Germinal center (tissue), 1 donor: ENCODE data around the gene LHPP.
A peak's percentile ranks its signal among the peaks of the same experiment; 100 is the strongest.

Source experiments
- DNase-seq: peaks from one replicate; pipeline ENCODE4 v3.0.0; 2012; ENCODE audit warnings: mixed read lengths, low spot score

The LHPP gene

DNA sequence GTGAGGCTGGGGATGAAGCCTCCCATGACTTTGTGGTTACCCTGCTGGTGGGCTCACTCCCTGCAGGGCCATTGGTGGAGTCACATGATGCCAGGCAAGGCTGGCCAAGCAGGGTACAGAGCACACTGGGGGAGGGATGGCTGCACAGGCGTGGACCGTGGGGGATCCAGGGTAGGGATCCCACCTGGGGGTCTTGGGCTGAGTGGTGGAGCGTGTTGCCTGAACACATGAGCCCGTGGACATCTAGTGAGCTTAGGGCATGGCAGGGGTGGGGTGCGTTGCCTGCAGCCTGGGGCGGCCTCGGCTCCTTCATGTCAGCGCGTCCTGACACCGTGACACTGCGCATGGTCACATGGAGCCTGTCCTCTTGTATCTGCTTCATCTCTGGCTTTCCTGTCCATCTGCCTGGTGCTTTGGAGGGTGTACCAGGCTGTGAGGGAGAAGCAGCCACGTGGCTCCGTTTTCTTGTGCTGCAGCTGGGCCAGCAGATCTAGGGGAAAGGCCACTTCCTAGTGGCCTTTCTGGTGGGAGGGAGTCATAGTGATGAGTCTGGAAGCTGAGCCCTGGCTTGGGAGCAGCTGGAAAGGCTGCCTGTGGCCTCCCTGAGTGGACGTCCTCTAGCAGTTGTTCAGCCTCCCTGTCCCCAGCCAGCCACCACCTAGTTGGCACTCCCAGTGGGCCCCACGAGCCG is 96.2 kb downstream of the LHPP start:
- DNase-seq: no peak

DNA sequence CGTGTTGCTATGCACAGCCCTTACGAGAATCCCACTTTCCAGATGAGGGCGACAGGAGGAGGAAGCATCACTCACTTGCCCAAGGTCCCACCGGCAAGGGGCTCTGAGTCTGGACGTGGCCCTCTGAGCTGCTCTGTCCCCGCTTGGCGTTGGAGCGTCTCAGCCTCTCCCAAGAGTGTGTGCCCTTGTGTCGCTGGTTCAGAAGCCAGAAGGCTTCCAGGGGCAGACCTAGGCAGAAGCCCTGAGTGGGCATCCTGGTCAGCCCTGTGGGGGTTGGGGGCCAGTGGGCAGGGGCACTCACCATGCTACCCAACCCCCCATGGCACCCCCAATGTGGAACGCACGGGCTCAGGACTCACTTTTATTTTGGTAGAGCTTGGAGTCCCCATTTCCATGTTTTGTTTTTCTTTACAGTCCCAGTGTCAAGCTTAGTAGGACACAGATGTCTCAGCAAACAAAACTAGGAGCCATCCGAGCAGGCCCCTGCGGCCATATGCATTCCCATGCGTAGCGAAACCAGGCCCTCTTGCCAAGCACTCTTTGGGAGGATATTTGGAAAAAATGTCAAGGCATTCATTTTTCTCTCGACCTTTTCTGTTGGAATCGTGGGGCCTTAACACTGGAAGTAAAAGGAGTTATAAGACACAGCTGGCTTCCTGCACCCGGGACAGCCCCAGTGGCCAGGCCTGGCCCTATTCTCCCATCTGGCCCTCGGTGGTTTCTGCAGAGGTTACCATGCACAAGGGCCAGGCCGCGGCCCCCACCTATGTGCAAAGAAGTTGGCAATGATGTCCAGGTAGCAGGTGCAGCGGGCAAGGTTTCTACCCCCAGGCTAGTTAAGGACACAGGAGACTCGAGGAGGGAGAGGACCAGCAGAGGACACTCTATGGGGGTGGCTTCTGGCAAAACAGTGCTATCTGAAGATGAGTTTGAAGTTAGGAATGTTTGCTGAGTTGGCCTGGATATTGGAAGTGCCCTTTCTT is 97.0 kb downstream of the LHPP start:
- no peak for DNase-seq

DNA sequence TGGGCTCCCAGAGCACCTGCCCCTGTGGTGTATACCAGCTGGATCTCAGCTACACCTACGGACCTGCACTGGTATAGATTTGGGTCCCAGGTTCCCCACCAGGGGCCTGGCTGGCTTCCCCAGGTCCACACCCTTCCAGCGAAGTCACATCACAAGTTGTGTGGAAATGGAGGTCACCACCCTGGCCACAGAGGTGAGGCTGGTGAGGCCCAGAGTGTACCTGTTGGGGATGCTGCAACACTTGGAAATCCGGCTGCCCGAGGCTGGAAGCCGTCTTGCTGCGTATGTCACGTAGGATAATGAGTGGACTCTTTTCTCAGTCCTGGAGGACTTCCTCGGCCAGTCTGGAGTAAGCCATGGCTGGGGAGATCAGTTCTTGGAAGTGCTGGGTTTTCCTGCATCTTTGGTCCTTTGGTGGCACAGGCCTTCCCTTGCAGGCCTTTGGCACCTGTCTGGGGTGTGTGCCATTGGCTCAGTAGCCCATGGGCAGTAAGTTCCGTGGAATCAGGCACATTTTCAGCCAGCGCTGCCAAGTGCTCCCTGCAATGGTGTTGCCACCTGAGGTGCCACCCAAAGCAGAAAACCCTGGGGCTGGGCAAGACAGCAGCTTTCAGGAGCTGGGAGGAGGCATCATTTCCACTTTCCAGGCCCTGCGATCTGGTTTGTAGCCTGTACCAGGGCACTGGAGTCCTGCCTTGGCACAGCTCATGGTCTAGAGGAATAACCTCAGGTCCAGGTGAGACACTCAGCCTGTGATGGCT is 97.9 kb downstream of the LHPP start:
- no peak for DNase-seq

- DNase-seq: no peak
These were observed 98.9 kb downstream of the LHPP start for GRCh38 chr10:124560377-124561105.

DNA sequence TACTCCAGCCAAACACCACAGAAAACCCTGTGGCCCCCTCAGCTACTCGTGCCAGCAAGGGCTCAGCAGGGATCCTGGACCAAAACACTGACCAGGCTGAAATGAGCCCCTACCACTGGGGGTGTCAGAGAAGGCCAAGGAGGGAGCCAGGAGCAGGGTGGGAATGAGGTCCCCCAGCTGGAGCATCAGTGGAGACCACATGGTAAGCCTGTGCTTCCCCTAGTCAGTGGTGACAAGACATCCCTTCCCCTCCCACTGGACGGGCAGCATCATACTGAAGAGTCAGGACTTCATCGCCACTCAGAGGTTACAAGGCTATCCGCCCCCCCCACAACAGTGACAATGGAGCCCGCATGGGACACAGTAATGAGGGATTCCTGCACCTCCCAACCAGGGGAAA is 99.6 kb downstream of the LHPP start:
- DNase-seq: no peak

DNA sequence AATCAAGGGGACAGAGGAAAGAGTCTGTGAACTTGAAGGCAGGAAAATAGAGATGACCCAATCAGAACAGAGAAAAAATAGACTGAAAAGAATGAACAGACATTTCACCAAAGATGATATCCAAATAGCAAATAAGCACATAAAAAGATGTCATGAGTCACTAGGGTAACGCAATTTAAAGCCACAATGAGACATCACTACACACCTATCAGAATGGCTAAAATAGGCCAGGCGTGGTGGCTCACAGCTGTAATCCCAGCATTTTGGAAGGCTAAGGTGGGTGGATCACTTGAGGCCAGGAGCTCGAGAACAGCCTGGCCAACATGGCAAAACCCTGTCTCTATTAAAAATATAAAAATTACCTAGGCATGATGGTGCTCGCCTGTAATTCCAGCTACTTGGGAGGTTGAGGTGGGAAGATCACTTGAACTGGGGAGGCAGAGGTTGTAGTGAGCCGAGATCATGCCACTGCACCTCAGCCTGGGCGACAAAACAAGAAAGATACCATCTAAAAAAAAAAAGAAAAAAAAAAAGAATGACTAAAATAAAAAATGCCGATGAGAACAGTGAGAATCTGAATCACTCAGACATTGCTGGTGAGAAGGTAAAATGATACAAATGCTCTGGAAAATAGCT is 100.9 kb downstream of the LHPP start:
- no peak for DNase-seq

- DNase-seq: no peak
These were observed 101.9 kb downstream of the LHPP start for GRCh38 chr10:124563320-124564040.

- DNase-seq: no peak
These were observed 103.3 kb downstream of the LHPP start for GRCh38 chr10:124564881-124565280.

DNA sequence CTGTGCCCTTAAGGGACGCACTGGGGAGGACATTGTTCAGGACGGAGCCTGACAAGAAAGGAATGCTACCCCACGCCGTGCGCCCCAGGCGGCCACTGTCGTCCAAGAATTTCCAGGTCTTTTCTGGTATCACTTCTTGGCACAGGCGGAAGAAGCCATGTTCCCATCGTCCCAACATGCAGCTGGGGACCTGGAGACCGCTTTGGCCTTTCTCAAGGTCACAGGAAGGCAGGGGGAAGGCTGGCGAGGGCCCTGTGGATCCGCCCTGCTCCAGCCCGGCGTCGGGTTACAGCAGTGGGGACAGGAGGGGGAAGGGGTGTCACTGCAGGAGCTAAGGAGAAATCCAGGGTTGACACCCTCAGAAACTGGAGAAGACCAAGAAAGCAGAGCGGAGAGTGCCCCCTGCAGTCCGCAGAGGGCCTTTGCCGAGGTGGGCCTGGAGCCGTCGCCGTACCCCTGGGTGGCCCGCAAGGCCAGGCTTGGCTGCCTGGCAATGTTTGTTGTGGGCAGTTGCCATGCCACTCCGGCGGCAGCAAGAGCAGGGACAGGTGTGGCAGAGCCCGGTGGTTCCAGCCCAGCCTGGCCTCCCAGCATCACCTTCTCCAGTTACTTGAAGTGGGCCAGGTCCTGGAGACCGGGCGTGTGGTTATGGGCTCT is 104.1 kb downstream of the LHPP start:
- DNase-seq: peak; percentile 60

GRCh38 chr10:124566222-124566888 is 104.7 kb downstream of the LHPP start:
- no peak for DNase-seq

GRCh38 chr10:124566981-124567835 is 105.6 kb downstream of the LHPP start:
- DNase-seq: no peak

DNA sequence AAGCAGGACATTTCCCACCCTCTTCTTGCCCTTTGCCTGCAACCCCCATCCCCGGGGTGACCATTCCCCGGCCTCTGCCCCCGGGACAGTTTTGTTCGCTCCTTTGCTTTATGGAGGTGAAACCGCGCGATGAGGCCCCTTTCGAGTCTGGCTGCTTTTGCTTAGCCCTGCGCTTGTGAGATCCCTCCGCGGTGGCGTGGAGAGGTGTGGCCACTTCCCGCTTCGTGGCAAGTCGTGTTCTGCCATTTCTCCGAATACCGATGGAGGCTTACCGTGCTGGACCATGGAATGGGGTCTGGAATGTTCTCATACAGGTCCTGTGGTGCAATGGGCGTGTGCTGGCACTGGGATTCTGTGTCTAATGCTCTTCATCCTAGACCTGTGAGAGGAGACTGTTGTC is 106.7 kb downstream of the LHPP start:
- no peak for DNase-seq

GRCh38 chr10:124568848-124569622 is 107.4 kb downstream of the LHPP start:
- no peak for DNase-seq

DNA sequence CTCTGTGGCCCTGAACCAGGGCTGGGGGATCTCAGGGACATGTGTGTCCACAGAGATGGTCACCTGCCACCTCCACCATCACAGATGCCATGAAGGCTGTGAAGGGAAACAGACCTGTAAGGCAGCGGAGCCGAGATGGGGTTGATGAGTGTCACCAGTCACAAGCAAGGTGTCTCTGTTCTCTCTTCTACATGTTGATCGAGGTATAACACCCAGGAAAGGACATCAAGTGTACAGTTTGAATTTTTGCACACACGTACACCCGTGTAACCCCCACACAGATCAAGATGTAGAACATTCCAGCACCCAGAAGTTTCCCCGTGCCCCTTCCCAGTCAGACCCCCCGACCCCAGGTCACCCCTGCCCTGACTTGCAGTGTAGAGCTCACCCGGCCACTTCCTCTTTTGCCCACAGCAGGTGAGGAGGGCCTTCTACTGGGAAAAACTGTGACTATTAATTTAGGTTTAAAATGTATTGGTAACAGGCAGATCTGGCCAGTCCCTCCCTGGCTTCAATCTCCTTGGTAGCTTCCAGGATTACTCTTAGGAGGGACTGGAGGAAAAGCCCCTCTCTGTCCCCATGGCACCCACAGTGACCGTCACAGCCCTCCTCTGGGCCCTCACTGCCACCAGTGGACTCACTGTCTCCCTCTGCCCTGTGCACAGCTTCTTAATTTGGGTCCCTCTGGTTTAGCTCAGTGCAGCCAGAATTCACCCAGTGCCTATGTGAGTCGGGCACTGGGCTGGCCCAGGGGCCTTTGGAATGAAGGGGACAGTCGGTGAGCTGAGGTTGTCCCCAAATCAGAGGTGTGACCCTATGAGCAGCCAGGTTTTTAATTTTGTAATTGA is 108.2 kb downstream of the LHPP start:
- DNase-seq: peak; percentile 51

DNA sequence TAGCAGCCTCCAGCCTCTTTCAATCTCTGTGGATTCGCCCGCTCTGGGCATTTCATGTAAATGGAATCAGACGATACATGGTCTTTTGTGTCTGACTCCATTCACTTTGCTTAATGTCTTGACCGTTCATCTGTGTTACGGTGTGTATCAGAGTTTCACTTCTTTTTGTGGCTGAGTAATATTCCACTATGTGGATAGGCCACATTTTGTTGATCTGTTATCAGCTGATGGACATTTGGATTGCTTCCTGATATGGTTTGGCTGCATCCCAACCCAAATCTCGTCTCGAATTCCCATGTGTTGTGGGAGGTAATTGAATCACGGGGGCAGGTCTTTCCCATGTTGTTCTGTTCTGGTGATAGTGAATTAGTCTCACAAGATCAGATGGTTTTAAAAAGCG is 109.0 kb downstream of the LHPP start:
- no peak for DNase-seq

- no peak for DNase-seq
These were observed 111.1 kb downstream of the LHPP start for GRCh38 chr10:124572751-124573150.
